ENCODE measurements around the gene DHX30. TPM values are rescaled to one million over a fixed set of nuclear protein-coding genes. Genes with fewer than 3 reads are reported as not detected.
"Not testable (repeated sequence)": the region's sequence is repeated elsewhere in the genome, so short reads cannot be mapped to it uniquely, and the experiment has no call there.

The DHX30 gene
- total and polyA plus RNA-seq, 10 donors: 31.9 to 73.5 (median 57.3) TPM

DNA sequence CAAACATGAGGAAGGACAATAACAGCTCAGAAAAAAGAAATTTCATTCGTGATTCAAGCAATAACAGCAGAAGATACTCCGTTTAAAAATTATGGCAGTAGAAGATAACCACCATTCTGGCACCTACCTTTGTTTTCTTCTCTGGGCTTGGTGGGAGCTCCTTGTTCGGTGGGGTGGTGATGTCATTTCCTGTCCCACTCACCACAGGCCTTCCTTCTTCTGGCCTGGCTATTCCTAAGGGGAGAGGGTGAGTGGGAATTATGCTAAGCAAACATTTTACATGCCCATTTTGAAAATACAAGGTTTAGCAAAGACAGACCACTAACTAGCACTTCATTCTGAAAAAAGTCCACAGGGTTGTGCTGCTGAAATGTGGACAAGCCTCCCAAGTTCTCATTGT, 74.4 kb downstream of the DHX30 start:
- Histone ChIP-seq H3K36me3 (peaks cover 0 to 53% (median 22%) of the 10 kb centered on the region in 6 donors), H3K27ac (no peak overlapping the region), H3K9me3 (no peaks in the 10 kb centered on the region), H3K4me3 (no peak overlapping the region), H3K4me1 (peaks cover 4 to 30% (median 10%) of the 10 kb centered on the region in 6 donors), H3K27me3 (replicated peaks in 1 of 7) (no peaks in the 10 kb centered on the region)
- TF ChIP-seq POLR2A (IDR thresholded peaks at IDR 0.05): no peak
- 64 to 70% (median 66%) methylated on average over 3 of the region's 3 CpGs for WGBS, 5 donors
- DNase-seq: no peak
- intact Hi-C loops (cut with DNase I; ENCODE audit: low total_unique reads): no loop called here

DNA sequence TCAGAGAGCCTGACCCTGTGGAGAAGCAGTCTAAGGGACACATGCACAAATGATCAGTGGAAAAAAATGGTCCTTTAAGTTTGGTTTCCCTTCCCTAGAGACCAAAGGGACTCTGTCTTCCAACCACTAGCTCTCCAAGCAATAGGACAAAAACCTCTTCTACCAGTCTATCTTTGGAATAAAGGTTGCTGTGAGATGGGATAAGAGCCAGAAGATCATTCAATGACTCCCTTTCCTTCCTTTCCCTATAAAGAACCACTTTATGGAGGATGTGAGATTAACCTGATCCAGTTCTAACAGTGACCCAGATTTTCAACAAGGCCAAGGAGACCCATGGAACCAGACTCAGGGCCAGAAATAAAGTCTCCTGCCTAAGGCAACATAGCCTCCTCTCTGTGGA, 74.8 kb downstream of the DHX30 start:
- intact Hi-C loops (cut with DNase I; ENCODE audit: low total_unique reads): no loop called here
- H3K27me3 ChIP-seq (replicated peaks in 1 of 7): no peaks in the 10 kb centered on the region
- no peak for DNase-seq
- H3K4me1 ChIP-seq: peaks cover 4 to 30% (median 10%) of the 10 kb centered on the region in 6 donors
- no peaks in the 10 kb centered on the region for H3K9me3 ChIP-seq
- no peak for TF ChIP-seq POLR2AphosphoS5 (IDR thresholded peaks at IDR 0.05)
- TF ChIP-seq, protein P1, sequence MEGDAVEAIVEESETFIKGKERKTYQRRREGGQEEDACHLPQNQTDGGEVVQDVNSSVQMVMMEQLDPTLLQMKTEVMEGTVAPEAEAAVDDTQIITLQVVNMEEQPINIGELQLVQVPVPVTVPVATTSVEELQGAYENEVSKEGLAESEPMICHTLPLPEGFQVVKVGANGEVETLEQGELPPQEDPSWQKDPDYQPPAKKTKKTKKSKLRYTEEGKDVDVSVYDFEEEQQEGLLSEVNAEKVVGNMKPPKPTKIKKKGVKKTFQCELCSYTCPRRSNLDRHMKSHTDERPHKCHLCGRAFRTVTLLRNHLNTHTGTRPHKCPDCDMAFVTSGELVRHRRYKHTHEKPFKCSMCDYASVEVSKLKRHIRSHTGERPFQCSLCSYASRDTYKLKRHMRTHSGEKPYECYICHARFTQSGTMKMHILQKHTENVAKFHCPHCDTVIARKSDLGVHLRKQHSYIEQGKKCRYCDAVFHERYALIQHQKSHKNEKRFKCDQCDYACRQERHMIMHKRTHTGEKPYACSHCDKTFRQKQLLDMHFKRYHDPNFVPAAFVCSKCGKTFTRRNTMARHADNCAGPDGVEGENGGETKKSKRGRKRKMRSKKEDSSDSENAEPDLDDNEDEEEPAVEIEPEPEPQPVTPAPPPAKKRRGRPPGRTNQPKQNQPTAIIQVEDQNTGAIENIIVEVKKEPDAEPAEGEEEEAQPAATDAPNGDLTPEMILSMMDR (IDR thresholded peaks at IDR 0.05 in 8 of 11, conservative IDR thresholded peaks at IDR 0.05 in 3 of 11): no peak
- TF ChIP-seq POLR2A (IDR thresholded peaks at IDR 0.05): no peak
- no peak overlapping the region for H3K27ac ChIP-seq
- H3K36me3 ChIP-seq: peaks cover 0 to 49% (median 20%) of the 10 kb centered on the region in 6 donors
- no peak overlapping the region for H3K4me3 ChIP-seq

DNA sequence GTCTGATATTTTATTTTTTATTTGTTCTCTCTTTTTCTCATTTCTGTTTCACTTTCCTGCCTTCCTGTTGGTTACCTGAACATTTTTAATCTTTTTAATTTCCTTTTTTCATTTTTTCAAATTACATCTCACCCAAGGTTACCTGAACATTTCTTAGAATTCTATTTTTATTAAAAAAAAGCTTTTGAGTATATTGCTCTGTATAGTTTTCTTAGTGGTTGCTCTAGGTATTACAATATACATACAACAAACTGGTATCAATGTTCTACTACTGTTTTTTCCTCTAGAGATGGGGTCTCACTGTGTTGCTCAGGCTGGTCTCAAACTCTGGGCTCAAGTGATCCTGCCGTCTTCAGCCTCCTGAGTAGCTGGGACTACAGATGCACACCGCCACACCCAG, 79.4 kb downstream of the DHX30 start:
- no peaks in the 10 kb centered on the region for H3K27me3 ChIP-seq (replicated peaks in 1 of 7)
- peaks cover 4 to 32% (median 9%) of the 10 kb centered on the region in 6 donors for H3K4me1 ChIP-seq
- no peak overlapping the region for H3K27ac ChIP-seq
- WGBS, 5 donors: 95 to 98% (median 98%) methylated on average over 2 of the region's 2 CpGs
- H3K36me3 ChIP-seq: peaks cover 0 to 30% (median 0%) of the 10 kb centered on the region in 6 donors
- TF ChIP-seq, protein P1 (IDR thresholded peaks at IDR 0.05 in 8 of 11, conservative IDR thresholded peaks at IDR 0.05 in 3 of 11): no peak
- no peak for TF ChIP-seq POLR2AphosphoS5 (IDR thresholded peaks at IDR 0.05)
- no peak for TF ChIP-seq POLR2A (IDR thresholded peaks at IDR 0.05)
- intact Hi-C loops (cut with DNase I; ENCODE audit: low total_unique reads): no loop called here
- H3K4me3 ChIP-seq: no peak overlapping the region
- H3K9me3 ChIP-seq: peaks cover 0 to 4% (median 0%) of the 10 kb centered on the region in 8 donors
- no peak for DNase-seq

DNA sequence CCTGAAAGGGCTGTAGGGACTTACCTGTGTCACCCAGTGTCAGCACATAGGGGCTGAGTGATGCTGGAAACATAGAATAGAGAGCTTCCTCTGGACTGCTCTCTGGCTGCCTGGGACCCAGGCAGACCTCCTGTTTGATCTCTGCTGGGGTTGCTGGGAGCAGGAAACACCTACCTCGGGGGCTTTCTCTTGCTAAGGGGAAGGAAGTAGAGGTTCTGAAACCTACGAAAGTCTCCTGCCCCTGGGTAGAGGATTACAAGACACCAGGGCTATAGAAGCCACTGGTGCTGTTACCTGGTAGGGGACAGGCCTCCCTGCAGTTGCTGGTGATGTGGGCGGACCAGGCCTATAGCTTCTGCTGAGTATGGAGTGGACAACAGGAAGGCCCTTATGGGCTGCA, 81.7 kb downstream of the DHX30 start:
- H3K27ac ChIP-seq: no peak overlapping the region
- peaks cover 0 to 49% (median 0%) of the 10 kb centered on the region in 6 donors for H3K36me3 ChIP-seq
- H3K4me1 ChIP-seq: peaks cover 0 to 15% (median 0%) of the 10 kb centered on the region in 6 donors
- no peaks in the 10 kb centered on the region for H3K27me3 ChIP-seq (replicated peaks in 1 of 7)
- 40 to 61% (median 47%) methylated on average over 3 of the region's 3 CpGs for WGBS, 5 donors
- intact Hi-C loops (cut with DNase I; ENCODE audit: low total_unique reads): no loop called here
- TF ChIP-seq, protein P1 (IDR thresholded peaks at IDR 0.05 in 8 of 11, conservative IDR thresholded peaks at IDR 0.05 in 3 of 11): no peak
- TF ChIP-seq POLR2AphosphoS5 (IDR thresholded peaks at IDR 0.05): no peak
- TF ChIP-seq POLR2A (IDR thresholded peaks at IDR 0.05): no peak
- H3K4me3 ChIP-seq: no peak overlapping the region
- H3K9me3 ChIP-seq: peaks cover 0 to 4% (median 0%) of the 10 kb centered on the region in 8 donors
- no peak for DNase-seq

DNA sequence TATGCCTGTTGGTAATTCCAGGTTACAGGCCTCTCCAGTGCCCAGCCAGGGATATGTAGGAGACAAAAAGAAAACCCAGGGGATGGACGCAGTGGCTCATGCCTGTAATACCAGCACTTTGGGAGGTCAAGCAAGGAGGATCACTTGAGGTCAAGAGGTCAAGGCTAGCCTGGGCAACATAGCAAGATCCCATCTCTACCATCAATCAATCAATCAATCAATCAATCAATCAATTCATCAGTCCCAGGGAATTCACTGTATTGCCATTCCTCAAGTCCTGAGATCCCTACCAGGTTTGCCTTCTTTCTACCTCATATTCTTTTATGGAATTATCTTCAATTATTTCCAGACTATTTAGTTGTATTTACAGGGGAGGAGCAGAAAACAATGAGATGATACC, 82.2 kb downstream of the DHX30 start:
- no peak overlapping the region for H3K27ac ChIP-seq
- H3K4me3 ChIP-seq: no peak overlapping the region
- H3K36me3 ChIP-seq: peaks cover 0 to 49% (median 0%) of the 10 kb centered on the region in 6 donors
- intact Hi-C loops (cut with DNase I; ENCODE audit: low total_unique reads): no loop called here
- 95 to 100% (median 96%) methylated on average over 1 of the region's 1 CpG for WGBS, 5 donors
- TF ChIP-seq POLR2AphosphoS5 (IDR thresholded peaks at IDR 0.05): no peak
- no peak for TF ChIP-seq POLR2A (IDR thresholded peaks at IDR 0.05)
- TF ChIP-seq, protein P1 (IDR thresholded peaks at IDR 0.05 in 8 of 11, conservative IDR thresholded peaks at IDR 0.05 in 3 of 11): no peak
- peaks cover 0 to 4% (median 0%) of the 10 kb centered on the region in 8 donors for H3K9me3 ChIP-seq
- DNase-seq: no peak
- H3K27me3 ChIP-seq (replicated peaks in 1 of 7): no peaks in the 10 kb centered on the region
- peaks cover 0 to 17% (median 0%) of the 10 kb centered on the region in 6 donors for H3K4me1 ChIP-seq

DNA sequence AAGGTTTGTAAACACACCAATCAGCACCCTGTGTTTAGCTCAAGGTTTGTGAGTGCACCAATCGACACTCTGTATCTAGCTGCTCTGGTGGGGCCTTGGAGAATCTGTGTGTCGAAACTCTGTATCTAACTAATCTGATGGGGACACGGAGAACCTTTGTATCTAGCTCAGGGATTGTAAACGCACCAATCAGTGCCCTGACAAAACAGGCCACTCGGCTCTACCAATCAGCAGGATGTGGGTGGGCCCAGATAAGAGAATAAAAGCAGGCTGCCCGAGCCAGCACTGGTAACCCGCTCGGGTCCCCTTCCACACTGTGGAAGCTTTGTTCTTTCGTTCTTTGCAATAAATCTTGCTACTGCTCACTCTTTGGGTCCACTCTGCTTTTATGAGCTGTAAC, 85.1 kb downstream of the DHX30 start:
- 93 to 96% (median 94%) methylated on average over 7 to 9 of the region's 9 CpGs for WGBS, 5 donors
- H3K27ac ChIP-seq; H3K4me3 ChIP-seq; DNase-seq; H3K9me3 ChIP-seq; intact Hi-C loops (cut with DNase I; ENCODE audit: low total_unique reads); H3K27me3 ChIP-seq (replicated peaks in 1 of 7): not testable (repeated sequence)
- H3K4me1 ChIP-seq: peaks cover 0 to 15% (median 0%) of the 10 kb centered on the region in 6 donors
- peaks cover 0 to 72% (median 17%) of the 10 kb centered on the region in 6 donors for H3K36me3 ChIP-seq

Data from spleen (tissue), 11 donors.